ENCODE data around the gene ADH4. TPM values are rescaled to one million over a fixed set of nuclear protein-coding genes. Genes with fewer than 3 reads are reported as not detected.

ADH4 gene
- total and polyA plus RNA-seq, 10 of the 15 experiments (the other 5 are each of a cell fraction or from before 2014, with no cell fraction given), result not detected

GRCh38 chr4:99136329-99136728 is 7.8 kb downstream of the ADH4 start (continued):
- TF ChIP-seq EGR1 (IDR thresholded peaks at IDR 0.05; ENCODE audit: borderline replicate concordance in 1 of 2, low read depth in 2 of 2, low read length in 2 of 2) (no peak), BACH1 (IDR thresholded peaks at IDR 0.05; ENCODE audit: borderline replicate concordance) (no peak), HCFC1 (IDR thresholded peaks at IDR 0.05; ENCODE audit: low read length) (no peak)

GRCh38 chr4:99135541-99136162 is 8.4 kb downstream of the ADH4 start:
- H3K9ac ChIP-seq (ENCODE audit: control insufficient read depth, insufficient read depth, low read length), result no peak overlapping the region
- no peak overlapping the region for H3K27ac ChIP-seq (ENCODE audit: control insufficient read depth, insufficient read depth)
- no peak overlapping the region for H2AFZ ChIP-seq (ENCODE audit: control insufficient read depth, low read depth, low read length)
- ChIA-PET POLR2A (no interaction called here), CTCF (no interaction called here), RAD21 (ENCODE audit: unreplicated experiment) (no interaction called here), SMC1A (ENCODE audit: uncharacterized antibody, unreplicated experiment) (no interaction called here)
- no peak overlapping the region for H3K4me3 ChIP-seq
- H3K4me1 ChIP-seq (ENCODE audit: control insufficient read depth, insufficient read depth, low read length), result no peaks in the 10 kb centered on the region
- H3K79me2 ChIP-seq (ENCODE audit: control insufficient read depth, insufficient read depth, low read length), result no peaks in the 10 kb centered on the region
- H3K36me3 ChIP-seq (ENCODE audit: control insufficient read depth in 2 of 2, insufficient read depth in 2 of 2, low read length in 1 of 2), result no peaks in the 10 kb centered on the region
- BruUV-seq (replicated peaks), result no TSS peak
- FAIRE-seq (no peak), ATAC-seq (no peak), DNase-seq (ENCODE audit: low read depth, low spot score) (no peak)
- no peaks in the 10 kb centered on the region for H3K9me3 ChIP-seq (replicated peaks; ENCODE audit: control insufficient read depth, insufficient read depth, low read length)
- no peak overlapping the region for H3K4me2 ChIP-seq (ENCODE audit: control insufficient read depth, insufficient read depth)
- intact Hi-C loops (cut with micrococcal nuclease; ENCODE audit: unreplicated experiment) (no loop called here), in situ Hi-C loops (cut with MboI) (no loop called here)
- WGBS (ENCODE audit: insufficient coverage, insufficient replicate concordance, low lambda C conversion rate, missing lambda C conversion rate), result 61% methylated on average over 3 of the region's 3 CpGs
- H3K27me3 ChIP-seq (replicated peaks in 1 of 2; ENCODE audit: control insufficient read depth in 2 of 2, insufficient read depth in 2 of 2, low read length in 1 of 2), result no peaks in the 10 kb centered on the region
- H4K20me1 ChIP-seq (ENCODE audit: control insufficient read depth, insufficient read depth), result no peaks in the 10 kb centered on the region
- no peak for TF ChIP-seq MEF2B (IDR thresholded peaks at IDR 0.05; ENCODE audit: partially characterized antibody, poor library complexity, severe bottlenecking)
- no peak for TF ChIP-seq ZNF592 (IDR thresholded peaks at IDR 0.05)
- no peak for TF ChIP-seq SRF (IDR thresholded peaks at IDR 0.05; ENCODE audit: low read depth in 2 of 2, low read length in 2 of 2)
- TF ChIP-seq, protein P1, sequence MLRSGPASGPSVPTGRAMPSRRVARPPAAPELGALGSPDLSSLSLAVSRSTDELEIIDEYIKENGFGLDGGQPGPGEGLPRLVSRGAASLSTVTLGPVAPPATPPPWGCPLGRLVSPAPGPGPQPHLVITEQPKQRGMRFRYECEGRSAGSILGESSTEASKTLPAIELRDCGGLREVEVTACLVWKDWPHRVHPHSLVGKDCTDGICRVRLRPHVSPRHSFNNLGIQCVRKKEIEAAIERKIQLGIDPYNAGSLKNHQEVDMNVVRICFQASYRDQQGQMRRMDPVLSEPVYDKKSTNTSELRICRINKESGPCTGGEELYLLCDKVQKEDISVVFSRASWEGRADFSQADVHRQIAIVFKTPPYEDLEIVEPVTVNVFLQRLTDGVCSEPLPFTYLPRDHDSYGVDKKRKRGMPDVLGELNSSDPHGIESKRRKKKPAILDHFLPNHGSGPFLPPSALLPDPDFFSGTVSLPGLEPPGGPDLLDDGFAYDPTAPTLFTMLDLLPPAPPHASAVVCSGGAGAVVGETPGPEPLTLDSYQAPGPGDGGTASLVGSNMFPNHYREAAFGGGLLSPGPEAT (IDR thresholded peaks at IDR 0.05; ENCODE audit: low read depth), result no peak
- no peak for TF ChIP-seq EGR1 (IDR thresholded peaks at IDR 0.05; ENCODE audit: borderline replicate concordance in 1 of 2, low read depth in 2 of 2, low read length in 2 of 2)
- TF ChIP-seq MYC (IDR thresholded peaks at IDR 0.05; ENCODE audit: insufficient read depth, insufficient read length, insufficient replicate concordance, low read length, severe bottlenecking), result no peak
- TF ChIP-seq NFYA (IDR thresholded peaks at IDR 0.05; ENCODE audit: borderline replicate concordance, low read depth, low read length), result no peak
- TF ChIP-seq BHLHE40 (IDR thresholded peaks at IDR 0.05; ENCODE audit: borderline replicate concordance in 1 of 2, low read depth in 2 of 2, low read length in 1 of 2), result no peak
- TF ChIP-seq SUPT20H (IDR thresholded peaks at IDR 0.05; ENCODE audit: borderline replicate concordance, control insufficient read depth, low read depth, low read length), result no peak
- TF ChIP-seq CBX5 (IDR thresholded peaks at IDR 0.05; ENCODE audit: low read depth), result no peak
- no peak for TF ChIP-seq TCF12 (IDR thresholded peaks at IDR 0.05; ENCODE audit: low read depth, low read length)
- TF ChIP-seq BRCA1 (IDR thresholded peaks at IDR 0.05; ENCODE audit: low read depth, low read length), result no peak
- no peak for TF ChIP-seq EED (IDR thresholded peaks at IDR 0.05; ENCODE audit: low read depth)
- TF ChIP-seq RB1 (IDR thresholded peaks at IDR 0.05; ENCODE audit: borderline replicate concordance), result no peak
